GM18870 (cell line): ENCODE results near the gene BCAS3.

Experiments
- ATAC-seq: cut with Tn5 transposase; IDR thresholded peaks from one replicate; pipeline ENCODE4 v1.9.1; 2021; ENCODE audit warnings: moderate library complexity; ENCODE audit not compliant: unreplicated experiment

The BCAS3 gene

GRCh38 chr17:61178284-61178683 lies 500.6 kb downstream of the BCAS3 start:
- ATAC-seq, result no peak

- no peak for ATAC-seq
Observed at GRCh38 chr17:61179380-61179806, 501.7 kb downstream of the BCAS3 start.

GRCh38 chr17:61183793-61184192 lies 506.1 kb downstream of the BCAS3 start:
- ATAC-seq, result no peak

GRCh38 chr17:61185385-61185784 lies 507.7 kb downstream of the BCAS3 start:
- ATAC-seq, result no peak

GRCh38 chr17:61187038-61187437 lies 509.4 kb downstream of the BCAS3 start:
- no peak for ATAC-seq

- no peak for ATAC-seq
Observed at GRCh38 chr17:61188081-61188480, 510.4 kb downstream of the BCAS3 start.

- ATAC-seq, result no peak
Observed at GRCh38 chr17:61189968-61190367, 512.3 kb downstream of the BCAS3 start.

GRCh38 chr17:61196302-61196704 lies 518.7 kb downstream of the BCAS3 start:
- ATAC-seq, result no peak

- no peak for ATAC-seq
Observed at GRCh38 chr17:61196799-61197198, 519.1 kb downstream of the BCAS3 start.

GRCh38 chr17:61199431-61200338 lies 522.0 kb downstream of the BCAS3 start:
- ATAC-seq, result no peak

GRCh38 chr17:61200339-61200715 lies 522.7 kb downstream of the BCAS3 start:
- ATAC-seq, result no peak

- ATAC-seq, result no peak
Observed at GRCh38 chr17:61201211-61201610, 523.6 kb downstream of the BCAS3 start.

- no peak for ATAC-seq
Observed at GRCh38 chr17:61202564-61202963, 524.9 kb downstream of the BCAS3 start.

- ATAC-seq, result no peak
Observed at GRCh38 chr17:61203671-61204131, 526.0 kb downstream of the BCAS3 start.

GRCh38 chr17:61204456-61204855 lies 526.8 kb downstream of the BCAS3 start:
- no peak for ATAC-seq

- ATAC-seq, result no peak
Observed at GRCh38 chr17:61205401-61205800, 527.8 kb downstream of the BCAS3 start.

GRCh38 chr17:61205931-61206330 lies 528.3 kb downstream of the BCAS3 start:
- ATAC-seq, result no peak

GRCh38 chr17:61206922-61207321 lies 529.3 kb downstream of the BCAS3 start:
- no peak for ATAC-seq

GRCh38 chr17:61208301-61209105 lies 530.9 kb downstream of the BCAS3 start:
- no peak for ATAC-seq

GRCh38 chr17:61209106-61209439 lies 531.4 kb downstream of the BCAS3 start:
- ATAC-seq, result no peak

GRCh38 chr17:61209525-61209924 lies 531.9 kb downstream of the BCAS3 start:
- no peak for ATAC-seq

- ATAC-seq, result no peak
Observed at GRCh38 chr17:61211236-61211635, 533.6 kb downstream of the BCAS3 start.
